ENCODE data around the gene USP2. TPM values are rescaled to one million over a fixed set of nuclear protein-coding genes. Genes with fewer than 3 reads are reported as not detected.
"Not testable (repeated sequence)": the region's sequence is repeated elsewhere in the genome, so short reads cannot be mapped to it uniquely, and the experiment has no call there.

The USP2 gene
- total RNA-seq, 1 donor from 2014 or later, result 3.4 TPM

DNA sequence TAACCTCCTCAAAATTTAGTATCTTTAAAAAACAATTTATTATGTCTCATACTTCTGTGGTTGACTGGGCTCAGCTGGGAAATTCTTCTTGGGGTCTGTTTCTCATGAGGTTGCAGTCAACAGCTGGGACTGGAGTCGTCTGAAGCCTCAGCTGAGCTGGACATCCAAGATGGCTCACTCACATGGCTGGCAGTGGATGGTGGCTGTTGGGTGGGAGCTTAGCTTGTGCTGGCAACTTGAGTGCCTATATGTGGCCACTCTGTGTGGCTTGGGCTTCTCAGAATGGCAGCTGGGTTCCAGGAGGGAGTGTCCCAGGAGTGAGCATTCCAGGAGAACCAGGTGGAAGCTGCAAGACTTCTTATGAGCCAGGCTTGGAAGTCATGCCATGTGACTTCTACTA lies 28.2 kb upstream of the USP2 start:
- no peaks in the 10 kb centered on the region for H3K4me1 Mint-ChIP-seq

DNA sequence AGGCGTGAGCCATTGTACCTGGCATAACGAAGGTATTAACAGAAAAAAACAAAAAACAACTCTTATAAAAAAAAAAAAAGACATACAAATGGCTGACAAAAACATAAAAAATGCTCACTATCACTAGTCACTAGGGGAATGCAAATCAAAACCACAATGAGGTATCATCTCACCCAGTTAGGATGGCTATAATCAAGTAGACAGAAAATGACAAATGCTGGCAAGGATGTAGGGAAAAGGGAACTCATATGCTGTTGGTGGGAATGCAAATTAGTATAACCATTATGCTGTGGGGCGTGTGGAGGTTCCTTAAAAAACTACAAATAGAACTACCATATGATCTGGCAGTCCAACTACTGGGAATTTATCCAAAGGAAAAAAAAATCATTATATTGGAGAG lies 24.5 kb upstream of the USP2 start:
- peaks cover 3% of the 10 kb centered on the region for H3K9me3 Mint-ChIP-seq
- no peak for DNase-seq (ENCODE audit: low read depth, low spot score)
- H3K4me3 Mint-ChIP-seq, result no peak overlapping the region
- TF ChIP-seq, protein P1, sequence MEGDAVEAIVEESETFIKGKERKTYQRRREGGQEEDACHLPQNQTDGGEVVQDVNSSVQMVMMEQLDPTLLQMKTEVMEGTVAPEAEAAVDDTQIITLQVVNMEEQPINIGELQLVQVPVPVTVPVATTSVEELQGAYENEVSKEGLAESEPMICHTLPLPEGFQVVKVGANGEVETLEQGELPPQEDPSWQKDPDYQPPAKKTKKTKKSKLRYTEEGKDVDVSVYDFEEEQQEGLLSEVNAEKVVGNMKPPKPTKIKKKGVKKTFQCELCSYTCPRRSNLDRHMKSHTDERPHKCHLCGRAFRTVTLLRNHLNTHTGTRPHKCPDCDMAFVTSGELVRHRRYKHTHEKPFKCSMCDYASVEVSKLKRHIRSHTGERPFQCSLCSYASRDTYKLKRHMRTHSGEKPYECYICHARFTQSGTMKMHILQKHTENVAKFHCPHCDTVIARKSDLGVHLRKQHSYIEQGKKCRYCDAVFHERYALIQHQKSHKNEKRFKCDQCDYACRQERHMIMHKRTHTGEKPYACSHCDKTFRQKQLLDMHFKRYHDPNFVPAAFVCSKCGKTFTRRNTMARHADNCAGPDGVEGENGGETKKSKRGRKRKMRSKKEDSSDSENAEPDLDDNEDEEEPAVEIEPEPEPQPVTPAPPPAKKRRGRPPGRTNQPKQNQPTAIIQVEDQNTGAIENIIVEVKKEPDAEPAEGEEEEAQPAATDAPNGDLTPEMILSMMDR (conservative IDR thresholded peaks at IDR 0.05), result no peak
- no peak overlapping the region for H3K27ac Mint-ChIP-seq (ENCODE audit: unreplicated experiment)
- H3K27me3 Mint-ChIP-seq (ENCODE audit: low read depth), result peaks cover 4% of the 10 kb centered on the region
- H3K4me1 Mint-ChIP-seq, result no peaks in the 10 kb centered on the region
- no peaks in the 10 kb centered on the region for H3K36me3 Mint-ChIP-seq (ENCODE audit: low read depth)

More for the DNA sequence above, 28.2 kb upstream of the USP2 start:
- Mint-ChIP-seq H3K27ac (ENCODE audit: unreplicated experiment) (no peak overlapping the region), H3K27me3 (ENCODE audit: low read depth) (peaks cover 4% of the 10 kb centered on the region), H3K4me3 (no peak overlapping the region), H3K36me3 (ENCODE audit: low read depth) (no peaks in the 10 kb centered on the region), H3K9me3 (peaks cover 5% of the 10 kb centered on the region)
- TF ChIP-seq, protein P1 (conservative IDR thresholded peaks at IDR 0.05), result no peak
- no peak for DNase-seq (ENCODE audit: low read depth, low spot score)

DNA sequence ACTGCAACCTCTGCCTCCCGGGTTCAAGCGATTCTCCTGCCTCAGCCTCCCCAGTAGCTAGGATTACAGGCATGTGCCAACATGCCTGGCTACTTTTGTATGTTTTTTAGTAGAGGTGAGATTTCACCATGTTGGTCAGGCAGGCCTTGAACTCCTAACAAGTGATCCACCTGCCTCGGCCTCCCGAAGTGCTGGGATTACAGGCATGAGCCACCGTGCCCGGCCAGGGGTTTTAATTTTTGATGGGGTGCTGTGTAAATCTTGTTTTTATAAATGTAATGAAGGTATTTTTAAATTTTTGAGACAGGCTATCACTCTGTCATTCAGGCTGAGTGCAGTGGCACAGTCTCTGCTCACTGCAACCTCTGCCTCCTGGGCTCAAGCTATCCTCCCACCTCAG lies 24.0 kb upstream of the USP2 start:
- H3K4me3 Mint-ChIP-seq; DNase-seq (ENCODE audit: low read depth, low spot score); H3K36me3 Mint-ChIP-seq (ENCODE audit: low read depth); H3K9me3 Mint-ChIP-seq; H3K4me1 Mint-ChIP-seq; H3K27me3 Mint-ChIP-seq (ENCODE audit: low read depth); H3K27ac Mint-ChIP-seq (ENCODE audit: unreplicated experiment): not testable (repeated sequence)

DNA sequence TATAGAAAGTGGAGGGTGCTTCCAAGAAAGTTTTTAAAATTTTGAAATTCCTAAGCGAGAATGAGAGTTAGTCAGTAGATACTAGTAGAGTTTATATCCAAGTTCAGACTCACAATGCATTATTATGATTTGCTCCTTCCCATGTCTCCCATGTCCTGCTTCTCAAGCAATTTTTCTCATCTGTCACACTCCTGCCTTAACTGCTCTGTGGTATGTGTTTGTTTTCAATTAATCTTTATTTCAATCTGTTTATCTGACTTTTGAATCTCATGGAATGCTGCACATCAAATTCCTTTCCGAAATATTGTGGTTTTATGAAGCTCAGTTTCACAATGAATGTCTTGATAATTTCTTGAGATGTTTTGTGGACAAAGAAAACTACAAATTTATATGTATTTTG lies 23.4 kb upstream of the USP2 start:
- Mint-ChIP-seq H3K4me3 (no peak overlapping the region), H3K9me3 (peaks cover 3% of the 10 kb centered on the region)
- no peak for DNase-seq (ENCODE audit: low read depth, low spot score)

DNA sequence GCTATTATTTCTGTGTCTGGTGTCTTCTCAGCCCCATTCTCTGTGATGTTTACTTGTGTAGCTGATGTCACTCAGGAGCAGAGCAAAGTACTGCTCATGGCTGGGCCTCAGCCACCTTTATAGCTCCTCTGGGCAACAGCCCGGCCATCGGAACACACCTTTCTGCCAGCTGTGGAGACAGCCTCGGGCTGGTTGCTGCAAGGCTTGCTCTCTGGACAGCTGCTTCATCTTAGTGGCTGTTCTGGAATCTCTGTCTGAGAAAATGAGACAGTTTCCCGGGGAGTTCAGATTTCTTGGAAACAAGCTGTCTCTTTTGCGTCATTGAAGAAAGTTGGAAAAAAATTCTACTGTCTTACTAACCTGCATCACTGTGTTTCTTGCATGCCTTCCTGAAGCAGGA lies 21.5 kb upstream of the USP2 start:
- no peak for DNase-seq (ENCODE audit: low read depth, low spot score)
- TF ChIP-seq, protein P1 (conservative IDR thresholded peaks at IDR 0.05), result no peak
- no peak overlapping the region for H3K27ac Mint-ChIP-seq (ENCODE audit: unreplicated experiment)
- H3K9me3 Mint-ChIP-seq, result peaks cover 12% of the 10 kb centered on the region
- H3K4me1 Mint-ChIP-seq, result no peaks in the 10 kb centered on the region
- no peak overlapping the region for H3K4me3 Mint-ChIP-seq
- no peaks in the 10 kb centered on the region for H3K27me3 Mint-ChIP-seq (ENCODE audit: low read depth)
- H3K36me3 Mint-ChIP-seq (ENCODE audit: low read depth), result peaks cover 7% of the 10 kb centered on the region

More for the DNA sequence above, 23.4 kb upstream of the USP2 start:
- no peaks in the 10 kb centered on the region for H3K36me3 Mint-ChIP-seq (ENCODE audit: low read depth)
- no peaks in the 10 kb centered on the region for H3K4me1 Mint-ChIP-seq
- H3K27me3 Mint-ChIP-seq (ENCODE audit: low read depth), result no peaks in the 10 kb centered on the region
- TF ChIP-seq, protein P1 (conservative IDR thresholded peaks at IDR 0.05), result no peak
- H3K27ac Mint-ChIP-seq (ENCODE audit: unreplicated experiment), result no peak overlapping the region

DNA sequence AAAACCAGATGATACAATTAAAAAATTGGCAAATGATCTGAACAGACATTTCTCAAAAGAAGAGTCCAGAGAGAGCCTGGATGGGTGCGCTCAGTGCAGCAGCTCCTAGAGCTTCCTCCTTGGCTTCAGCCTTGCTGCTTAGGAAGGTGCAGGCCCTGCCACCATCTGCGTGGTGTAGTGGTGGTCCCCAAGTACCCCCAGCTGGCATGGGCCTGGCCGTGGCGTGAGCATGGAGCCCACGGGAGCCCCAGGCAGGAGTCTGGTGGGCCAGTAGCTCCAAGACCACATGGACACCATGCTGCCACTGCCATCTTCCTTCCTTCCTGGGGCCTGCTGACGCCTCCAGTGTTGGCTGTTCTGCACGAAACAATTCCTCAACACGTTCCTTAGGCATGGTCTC lies 21.0 kb upstream of the USP2 start:
- H3K9me3 Mint-ChIP-seq, result peaks cover 12% of the 10 kb centered on the region
- no peak for DNase-seq (ENCODE audit: low read depth, low spot score)
- no peak overlapping the region for H3K4me3 Mint-ChIP-seq
- H3K27me3 Mint-ChIP-seq (ENCODE audit: low read depth), result no peaks in the 10 kb centered on the region
- no peak overlapping the region for H3K27ac Mint-ChIP-seq (ENCODE audit: unreplicated experiment)
- TF ChIP-seq, protein P1 (conservative IDR thresholded peaks at IDR 0.05), result no peak
- peaks cover 7% of the 10 kb centered on the region for H3K36me3 Mint-ChIP-seq (ENCODE audit: low read depth)
- no peaks in the 10 kb centered on the region for H3K4me1 Mint-ChIP-seq

Measured in neural crest cell (in vitro differentiated cells).